ENCODE measurements around the gene MEOX1.

- TF ChIP-seq, protein P1, sequence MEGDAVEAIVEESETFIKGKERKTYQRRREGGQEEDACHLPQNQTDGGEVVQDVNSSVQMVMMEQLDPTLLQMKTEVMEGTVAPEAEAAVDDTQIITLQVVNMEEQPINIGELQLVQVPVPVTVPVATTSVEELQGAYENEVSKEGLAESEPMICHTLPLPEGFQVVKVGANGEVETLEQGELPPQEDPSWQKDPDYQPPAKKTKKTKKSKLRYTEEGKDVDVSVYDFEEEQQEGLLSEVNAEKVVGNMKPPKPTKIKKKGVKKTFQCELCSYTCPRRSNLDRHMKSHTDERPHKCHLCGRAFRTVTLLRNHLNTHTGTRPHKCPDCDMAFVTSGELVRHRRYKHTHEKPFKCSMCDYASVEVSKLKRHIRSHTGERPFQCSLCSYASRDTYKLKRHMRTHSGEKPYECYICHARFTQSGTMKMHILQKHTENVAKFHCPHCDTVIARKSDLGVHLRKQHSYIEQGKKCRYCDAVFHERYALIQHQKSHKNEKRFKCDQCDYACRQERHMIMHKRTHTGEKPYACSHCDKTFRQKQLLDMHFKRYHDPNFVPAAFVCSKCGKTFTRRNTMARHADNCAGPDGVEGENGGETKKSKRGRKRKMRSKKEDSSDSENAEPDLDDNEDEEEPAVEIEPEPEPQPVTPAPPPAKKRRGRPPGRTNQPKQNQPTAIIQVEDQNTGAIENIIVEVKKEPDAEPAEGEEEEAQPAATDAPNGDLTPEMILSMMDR (conservative IDR thresholded peaks at IDR 0.05) = no peak
- no peak for TF ChIP-seq EZH2 (IDR thresholded peaks at IDR 0.05; ENCODE audit: low read depth)
Observed at GRCh38 chr17:43665937-43666236, 4.2 kb upstream of the MEOX1 start.
